ENCODE results near the gene ADGRG1.

DNA sequence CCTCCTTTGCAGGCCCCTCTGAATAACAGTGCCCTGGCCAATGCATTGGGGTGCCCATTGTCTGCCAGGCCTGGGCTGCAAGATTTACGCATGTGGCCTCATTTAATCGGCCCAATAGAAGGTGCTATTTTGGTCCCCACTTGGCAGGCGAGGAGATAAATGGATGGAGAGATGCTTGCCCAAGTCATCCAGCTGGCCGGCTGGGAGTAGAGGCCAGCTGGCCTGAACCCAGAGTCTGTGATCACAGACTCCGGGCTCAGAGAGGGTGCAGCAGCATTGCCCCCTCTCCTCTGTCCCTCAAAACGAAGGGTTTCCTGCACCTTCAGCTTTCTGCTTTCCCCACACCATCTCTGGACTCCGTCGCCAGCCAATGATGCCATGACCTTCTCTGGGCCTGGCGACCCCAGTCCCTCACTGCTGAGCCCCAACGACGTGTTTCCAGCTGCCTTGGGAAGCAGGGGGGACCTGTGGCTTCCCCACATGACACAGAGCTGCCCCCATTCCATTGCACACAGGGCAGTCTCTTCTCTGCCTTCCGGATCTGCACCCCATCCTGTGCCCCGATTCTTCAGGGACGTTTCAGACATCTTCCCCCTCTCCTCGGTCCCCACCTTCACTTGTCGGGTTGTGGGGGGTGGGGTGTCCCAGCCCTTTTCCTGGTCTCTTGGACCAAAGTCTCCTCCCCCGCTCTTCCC is 3.5 kb upstream of the ADGRG1 start:
- TF ChIP-seq, protein P1, sequence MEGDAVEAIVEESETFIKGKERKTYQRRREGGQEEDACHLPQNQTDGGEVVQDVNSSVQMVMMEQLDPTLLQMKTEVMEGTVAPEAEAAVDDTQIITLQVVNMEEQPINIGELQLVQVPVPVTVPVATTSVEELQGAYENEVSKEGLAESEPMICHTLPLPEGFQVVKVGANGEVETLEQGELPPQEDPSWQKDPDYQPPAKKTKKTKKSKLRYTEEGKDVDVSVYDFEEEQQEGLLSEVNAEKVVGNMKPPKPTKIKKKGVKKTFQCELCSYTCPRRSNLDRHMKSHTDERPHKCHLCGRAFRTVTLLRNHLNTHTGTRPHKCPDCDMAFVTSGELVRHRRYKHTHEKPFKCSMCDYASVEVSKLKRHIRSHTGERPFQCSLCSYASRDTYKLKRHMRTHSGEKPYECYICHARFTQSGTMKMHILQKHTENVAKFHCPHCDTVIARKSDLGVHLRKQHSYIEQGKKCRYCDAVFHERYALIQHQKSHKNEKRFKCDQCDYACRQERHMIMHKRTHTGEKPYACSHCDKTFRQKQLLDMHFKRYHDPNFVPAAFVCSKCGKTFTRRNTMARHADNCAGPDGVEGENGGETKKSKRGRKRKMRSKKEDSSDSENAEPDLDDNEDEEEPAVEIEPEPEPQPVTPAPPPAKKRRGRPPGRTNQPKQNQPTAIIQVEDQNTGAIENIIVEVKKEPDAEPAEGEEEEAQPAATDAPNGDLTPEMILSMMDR (IDR thresholded peaks at IDR 0.05) = no peak
- TF ChIP-seq POLR2AphosphoS5 (IDR thresholded peaks at IDR 0.05) = no peak

Measured in transverse colon (tissue), 4 donors.